ENCODE measurements around the gene ECE2. TPM values are rescaled to one million over a fixed set of nuclear protein-coding genes. Genes with fewer than 3 reads are reported as not detected.

ECE2 gene
- total RNA-seq, 2 donors from 2014 or later = not detected

DNA sequence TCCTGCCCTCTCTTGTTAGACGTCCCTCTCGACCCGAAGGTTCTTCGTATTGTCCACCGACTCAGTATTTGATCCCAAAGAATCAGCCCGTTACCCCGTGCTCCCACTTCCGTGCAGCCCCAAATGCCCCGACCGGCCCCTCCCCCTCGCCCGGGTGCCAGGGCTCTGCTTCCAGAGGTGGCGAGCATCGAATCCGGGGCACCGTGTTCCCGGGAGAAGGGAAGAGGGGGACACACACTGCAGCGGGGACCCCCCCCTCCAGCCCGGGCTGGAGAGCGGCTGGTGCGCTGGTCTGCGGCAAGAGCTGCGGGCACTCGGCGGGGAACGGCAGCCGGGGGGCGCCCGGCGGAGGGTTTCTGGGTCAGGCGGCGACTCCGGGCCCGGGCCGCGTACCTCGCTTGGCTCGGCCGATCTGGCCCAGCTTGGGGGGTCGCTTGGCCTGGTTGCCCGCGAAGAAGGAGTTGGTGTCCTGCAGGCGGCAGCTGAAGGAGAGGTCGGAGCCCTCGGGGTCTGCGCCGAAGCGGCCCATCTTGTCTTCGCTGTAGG lies 15.0 kb upstream of the ECE2 start:
- Mint-ChIP-seq H3K36me3 (ENCODE audit: low read depth) (peaks cover 6% of the 10 kb centered on the region), H3K27ac (no peak overlapping the region), H3K4me3 (peak overlapping the region; percentile 66), H3K27me3 (ENCODE audit: insufficient read depth) (peaks cover 83% of the 10 kb centered on the region), H3K4me1 (peaks cover 14% of the 10 kb centered on the region), H3K9me3 (no peaks in the 10 kb centered on the region)
- H3K9me3 ChIP-seq (ENCODE audit: control insufficient read depth, low read length) = no peaks in the 10 kb centered on the region
- peak overlapping the region; percentile 56 for H3K4me3 ChIP-seq (ENCODE audit: low read length)
- H3K27me3 ChIP-seq (ENCODE audit: control insufficient read depth, insufficient read depth, low read length, poor library complexity, severe bottlenecking) = peaks cover 91% of the 10 kb centered on the region
- no peak overlapping the region for H3K27ac ChIP-seq (ENCODE audit: low read depth, low read length)
- no peaks in the 10 kb centered on the region for H3K36me3 ChIP-seq (ENCODE audit: control insufficient read depth, insufficient read depth, low read length)
- H3K9ac ChIP-seq (ENCODE audit: extremely low read depth, low read length, poor library complexity, severe bottlenecking) = no peak overlapping the region
- H3K4me1 ChIP-seq (ENCODE audit: control insufficient read depth, insufficient read depth, low read length) = no peaks in the 10 kb centered on the region
- no peak for TF ChIP-seq CTCF (conservative IDR thresholded peaks at IDR 0.05)
- DNase-seq = no peak
- 0% methylated on average over 27 to 49 of the region's 49 CpGs for WGBS, 2 experiments (ENCODE audit: insufficient coverage in 1 of 2, insufficient read length in 1 of 2)

DNA sequence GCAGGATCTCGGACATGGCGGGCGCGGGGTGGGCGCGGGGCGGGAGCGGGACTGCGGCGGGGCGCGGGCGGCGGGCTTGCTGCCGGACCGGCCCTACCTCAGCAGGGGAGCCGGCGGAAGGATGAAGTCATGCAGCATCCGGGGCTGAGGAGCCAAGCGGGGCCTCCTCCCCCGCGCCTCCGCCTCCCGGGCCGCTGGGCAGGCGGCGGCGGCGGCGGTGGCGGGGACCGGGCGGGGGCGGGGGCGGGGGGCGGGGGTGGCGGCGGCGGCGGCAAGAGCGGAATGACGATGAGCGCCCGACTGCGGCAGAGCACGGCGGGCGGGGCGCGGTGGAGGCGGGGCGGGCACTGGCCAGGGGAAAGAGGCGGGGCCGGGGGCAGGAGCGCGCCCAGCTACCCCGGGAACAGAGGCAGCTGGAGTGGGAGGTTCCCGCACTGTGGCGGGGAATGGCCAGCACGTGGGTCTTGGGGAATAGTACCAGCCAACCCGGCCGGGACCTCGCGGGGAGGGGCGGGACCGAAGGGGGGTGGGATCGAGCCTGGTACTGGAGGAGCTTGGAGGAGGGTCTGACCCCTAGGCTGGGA lies 14.5 kb upstream of the ECE2 start, which contains the start of gene CAMK2N2:
Gene CAMK2N2, minus strand, starts transcription at position 284 of the 584 bp plus-strand sequence. Its CDS starts 268 bp downstream, at position 16.
- Histone ChIP-seq H3K36me3 (ENCODE audit: control insufficient read depth, insufficient read depth, low read length) (no peaks in the 10 kb centered on the region), H3K9me3 (ENCODE audit: control insufficient read depth, low read length) (no peaks in the 10 kb centered on the region), H3K27ac (ENCODE audit: low read depth, low read length) (no peak within 1 kb of the TSS), H3K27me3 (ENCODE audit: control insufficient read depth, insufficient read depth, low read length, poor library complexity, severe bottlenecking) (peaks cover 86% of the 10 kb centered on the region), H3K4me1 (ENCODE audit: control insufficient read depth, insufficient read depth, low read length) (no peaks in the 10 kb centered on the region), H3K4me3 (ENCODE audit: low read length) (peak within 1 kb of the TSS; percentile 74), H3K9ac (ENCODE audit: extremely low read depth, low read length, poor library complexity, severe bottlenecking) (no peak within 1 kb of the TSS)
- Mint-ChIP-seq H3K4me1 (peaks cover 14% of the 10 kb centered on the region), H3K4me3 (peak within 1 kb of the TSS; percentile 66), H3K9me3 (no peaks in the 10 kb centered on the region), H3K27ac (peak within 1 kb of the TSS; percentile 44), H3K27me3 (ENCODE audit: insufficient read depth) (peaks cover 85% of the 10 kb centered on the region), H3K36me3 (ENCODE audit: low read depth) (peaks cover 6% of the 10 kb centered on the region)
- TF ChIP-seq CTCF (conservative IDR thresholded peaks at IDR 0.05) = no peak
- WGBS, 2 experiments (ENCODE audit: insufficient coverage in 1 of 2, insufficient read length in 1 of 2) = 0 to 8% methylated on average over 7 to 67 of the region's 67 CpGs
- peak; percentile 95 for DNase-seq

- Mint-ChIP-seq H3K9me3 (peaks cover 1% of the 10 kb centered on the region), H3K27ac (peak overlapping the region; percentile 44), H3K4me3 (peak overlapping the region; percentile 66), H3K27me3 (ENCODE audit: insufficient read depth) (peaks cover 86% of the 10 kb centered on the region), H3K36me3 (ENCODE audit: low read depth) (peaks cover 6% of the 10 kb centered on the region), H3K4me1 (peaks cover 14% of the 10 kb centered on the region)
- peak; percentile 62 for DNase-seq
- Histone ChIP-seq H3K9ac (ENCODE audit: extremely low read depth, low read length, poor library complexity, severe bottlenecking) (no peak overlapping the region), H3K4me1 (ENCODE audit: control insufficient read depth, insufficient read depth, low read length) (no peaks in the 10 kb centered on the region), H3K9me3 (ENCODE audit: control insufficient read depth, low read length) (no peaks in the 10 kb centered on the region), H3K27me3 (ENCODE audit: control insufficient read depth, insufficient read depth, low read length, poor library complexity, severe bottlenecking) (peaks cover 78% of the 10 kb centered on the region), H3K4me3 (ENCODE audit: low read length) (peak overlapping the region; percentile 74), H3K27ac (ENCODE audit: low read depth, low read length) (no peak overlapping the region), H3K36me3 (ENCODE audit: control insufficient read depth, insufficient read depth, low read length) (no peaks in the 10 kb centered on the region)
- no peak for TF ChIP-seq CTCF (conservative IDR thresholded peaks at IDR 0.05)
- 1% methylated on average over 20 to 66 of the region's 66 CpGs for WGBS, 2 experiments (ENCODE audit: insufficient coverage in 1 of 2, insufficient read length in 1 of 2)
Measured at GRCh38 chr3:184261854-184262763, 13.7 kb upstream of the ECE2 start.

Data from endodermal cell (in vitro differentiated cells).